GM12872 (cell line): ENCODE measurements around the gene ABCC2.

Experiments
- CTCF ChIP-seq: IDR thresholded peaks from 3 replicates; pipeline ENCODE4 v1.5.1; 2011; ENCODE audit warnings: low read depth, mild to moderate bottlenecking, low read length, moderate library complexity; ENCODE audit not compliant: insufficient read depth

The ABCC2 gene

GRCh38 chr10:99748823-99749451, 33.5 kb upstream of the ABCC2 start:
- no peak for TF ChIP-seq CTCF

- TF ChIP-seq CTCF = no peak
Observed at GRCh38 chr10:99750641-99751040, 31.8 kb upstream of the ABCC2 start.

GRCh38 chr10:99754670-99755069, 27.8 kb upstream of the ABCC2 start:
- TF ChIP-seq CTCF = no peak

- TF ChIP-seq CTCF = no peak
Observed at GRCh38 chr10:99756159-99756558, 26.3 kb upstream of the ABCC2 start.

GRCh38 chr10:99758211-99758891, 24.1 kb upstream of the ABCC2 start:
- no peak for TF ChIP-seq CTCF

- TF ChIP-seq CTCF = no peak
Observed at GRCh38 chr10:99760321-99760720, 22.1 kb upstream of the ABCC2 start.

GRCh38 chr10:99761365-99761764, 21.1 kb upstream of the ABCC2 start:
- TF ChIP-seq CTCF = no peak
